Choroid plexus epithelial cell (primary cell): ENCODE measurements around the gene PLXNA2.

Experiments used
- DNase-seq: peaks from one replicate; pipeline ENCODE4 v3.0.0-alpha.2; 2010; ENCODE audit warnings: low read depth
- H3K4me3 ChIP-seq: 2 replicates; pipeline ENCODE4 v1.5.1; 2011; ENCODE audit warnings: low read depth, mild to moderate bottlenecking, control low read depth, low read length, moderate library complexity
- TF ChIP-seq, protein P1 (sequence below): conservative IDR thresholded peaks from 2 replicates; pipeline ENCODE4 v1.5.1; 2011; ENCODE audit warnings: low read depth, mild to moderate bottlenecking, control low read depth, inconsistent platforms, low read length, moderate library complexity

PLXNA2 gene

DNA sequence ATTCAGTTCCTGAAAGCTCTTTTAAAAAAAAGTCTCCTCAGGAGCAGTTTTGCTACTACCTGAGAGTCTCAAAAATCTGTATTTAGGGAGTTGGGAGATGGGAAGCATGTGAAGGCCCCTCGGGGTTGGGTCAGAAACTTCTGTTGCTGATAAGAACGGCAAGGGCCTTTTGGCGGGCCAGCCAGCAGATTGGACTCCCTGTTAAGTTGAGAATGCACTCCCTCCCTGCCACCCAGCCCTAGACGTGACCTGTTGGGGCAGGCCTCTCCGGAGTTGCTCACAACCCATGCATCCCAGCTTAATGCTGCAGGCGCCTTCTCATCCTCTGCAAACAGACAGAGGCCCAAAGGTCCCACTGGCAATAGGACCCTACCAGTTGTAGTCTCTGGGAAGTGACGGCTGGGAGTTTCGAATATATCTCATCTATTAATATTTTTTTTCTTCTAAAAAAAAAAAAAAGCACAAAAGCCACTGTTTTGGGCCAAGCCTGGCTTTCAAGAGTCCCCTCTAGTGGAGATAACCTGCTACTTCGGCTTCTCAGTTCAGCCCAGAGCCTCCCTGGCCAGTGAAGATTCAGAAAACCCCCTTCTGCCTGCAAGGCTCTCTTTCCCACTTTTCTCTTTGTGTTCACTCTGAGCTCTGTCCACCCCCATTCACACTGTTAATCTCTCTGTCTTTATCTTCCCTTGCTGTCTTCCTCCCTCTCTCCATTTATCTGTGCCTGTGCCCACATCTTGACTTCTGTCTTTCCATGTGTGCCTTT is 5.3 kb downstream of the PLXNA2 start:
- TF ChIP-seq, protein P1, sequence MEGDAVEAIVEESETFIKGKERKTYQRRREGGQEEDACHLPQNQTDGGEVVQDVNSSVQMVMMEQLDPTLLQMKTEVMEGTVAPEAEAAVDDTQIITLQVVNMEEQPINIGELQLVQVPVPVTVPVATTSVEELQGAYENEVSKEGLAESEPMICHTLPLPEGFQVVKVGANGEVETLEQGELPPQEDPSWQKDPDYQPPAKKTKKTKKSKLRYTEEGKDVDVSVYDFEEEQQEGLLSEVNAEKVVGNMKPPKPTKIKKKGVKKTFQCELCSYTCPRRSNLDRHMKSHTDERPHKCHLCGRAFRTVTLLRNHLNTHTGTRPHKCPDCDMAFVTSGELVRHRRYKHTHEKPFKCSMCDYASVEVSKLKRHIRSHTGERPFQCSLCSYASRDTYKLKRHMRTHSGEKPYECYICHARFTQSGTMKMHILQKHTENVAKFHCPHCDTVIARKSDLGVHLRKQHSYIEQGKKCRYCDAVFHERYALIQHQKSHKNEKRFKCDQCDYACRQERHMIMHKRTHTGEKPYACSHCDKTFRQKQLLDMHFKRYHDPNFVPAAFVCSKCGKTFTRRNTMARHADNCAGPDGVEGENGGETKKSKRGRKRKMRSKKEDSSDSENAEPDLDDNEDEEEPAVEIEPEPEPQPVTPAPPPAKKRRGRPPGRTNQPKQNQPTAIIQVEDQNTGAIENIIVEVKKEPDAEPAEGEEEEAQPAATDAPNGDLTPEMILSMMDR = peak; percentile 88
- DNase-seq = peak; percentile 83
- H3K4me3 ChIP-seq = peak overlapping the region; percentile 25

DNA sequence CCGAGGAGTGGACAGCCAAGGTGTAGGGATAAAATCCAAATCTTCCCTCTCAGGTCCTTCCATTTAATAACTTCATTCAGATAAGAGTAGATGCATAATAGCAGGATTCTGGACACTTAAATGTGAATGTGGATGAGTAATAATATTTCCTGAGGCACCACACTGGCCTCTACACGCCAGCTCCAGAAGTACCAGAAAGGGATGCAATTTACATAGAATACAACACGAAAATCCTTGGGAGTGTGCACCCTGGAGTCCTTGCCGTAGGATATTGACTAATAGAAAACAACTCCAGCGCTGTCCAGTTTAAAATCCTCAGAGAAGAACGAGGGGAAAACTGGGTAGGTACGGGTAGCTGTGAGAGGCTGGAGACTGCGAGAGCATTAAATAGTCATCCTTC is 6.9 kb downstream of the PLXNA2 start:
- H3K4me3 ChIP-seq = no peak overlapping the region
- peak; percentile 54 for DNase-seq
- TF ChIP-seq, protein P1 = peak; percentile 32

DNA sequence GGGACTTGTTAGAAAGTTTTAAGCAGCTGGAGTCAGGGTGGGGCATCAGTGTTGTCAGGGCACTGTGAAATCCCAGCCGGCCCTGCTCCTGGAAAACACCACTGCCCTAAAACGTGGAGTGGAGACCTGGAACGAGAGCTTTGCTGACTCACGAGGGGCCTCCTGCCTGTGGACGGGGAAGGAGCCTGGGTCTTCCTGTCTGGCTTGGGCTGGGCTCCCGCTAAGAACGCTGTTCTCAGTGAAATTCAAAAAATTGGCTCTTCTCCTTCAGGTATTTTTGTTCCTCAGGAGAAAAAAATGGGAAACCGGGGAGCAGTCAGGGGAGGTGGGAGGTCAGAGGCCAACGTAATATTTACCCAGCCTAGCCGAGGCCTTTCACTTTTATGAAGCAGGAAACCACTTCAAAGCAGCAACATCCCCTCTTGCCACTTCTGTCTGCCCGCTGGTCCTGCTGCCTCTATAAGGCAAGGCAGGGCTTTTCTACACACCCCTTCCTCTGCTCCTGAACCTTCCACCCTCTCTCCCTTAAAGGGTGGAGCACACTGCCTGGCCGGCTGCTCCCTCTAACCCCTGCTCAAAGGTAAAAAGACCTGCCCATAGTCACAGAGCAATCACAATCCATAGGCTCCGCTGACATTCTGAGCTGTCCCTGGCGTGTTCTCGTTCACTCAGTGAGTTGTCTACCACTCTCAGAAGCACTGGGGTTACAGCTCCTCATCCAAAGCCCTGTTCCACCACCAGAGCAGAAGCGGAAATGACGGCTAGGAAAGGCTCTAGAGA is 8.0 kb downstream of the PLXNA2 start:
- TF ChIP-seq, protein P1 = peak; percentile 18
- no peak overlapping the region for H3K4me3 ChIP-seq
- peak; percentile 82 for DNase-seq

DNA sequence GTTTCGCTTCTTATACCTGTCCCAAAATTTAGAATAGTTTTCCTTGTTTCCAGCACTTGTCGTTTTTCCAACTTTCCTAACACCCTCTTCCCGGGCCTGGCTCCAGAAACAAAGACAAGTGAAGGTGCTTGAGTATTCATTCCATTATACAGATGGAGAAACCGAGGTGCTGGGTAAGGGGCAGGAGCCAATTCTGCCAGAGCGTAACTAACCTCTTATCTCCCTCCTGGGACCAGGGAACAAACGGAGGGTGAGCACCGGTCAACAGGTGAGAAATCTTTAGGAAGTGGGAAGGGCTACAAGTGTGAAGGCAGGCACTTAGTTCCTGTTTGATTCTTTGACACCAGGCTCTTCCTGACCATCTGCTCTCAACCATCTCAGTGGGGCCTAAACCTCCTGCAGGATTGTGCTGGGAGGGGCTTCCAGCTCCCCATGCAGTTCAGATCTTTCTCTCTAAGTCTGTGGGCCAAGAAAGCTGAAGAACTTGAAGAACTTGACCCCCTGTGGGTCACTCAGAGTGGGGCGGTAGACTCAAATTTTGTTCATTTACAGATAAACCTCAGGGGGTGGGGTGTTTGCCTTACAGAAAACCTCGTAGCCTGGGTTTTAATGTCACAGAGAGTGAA is 8.7 kb downstream of the PLXNA2 start:
- TF ChIP-seq, protein P1 = no peak
- no peak for DNase-seq
- H3K4me3 ChIP-seq = no peak overlapping the region

DNA sequence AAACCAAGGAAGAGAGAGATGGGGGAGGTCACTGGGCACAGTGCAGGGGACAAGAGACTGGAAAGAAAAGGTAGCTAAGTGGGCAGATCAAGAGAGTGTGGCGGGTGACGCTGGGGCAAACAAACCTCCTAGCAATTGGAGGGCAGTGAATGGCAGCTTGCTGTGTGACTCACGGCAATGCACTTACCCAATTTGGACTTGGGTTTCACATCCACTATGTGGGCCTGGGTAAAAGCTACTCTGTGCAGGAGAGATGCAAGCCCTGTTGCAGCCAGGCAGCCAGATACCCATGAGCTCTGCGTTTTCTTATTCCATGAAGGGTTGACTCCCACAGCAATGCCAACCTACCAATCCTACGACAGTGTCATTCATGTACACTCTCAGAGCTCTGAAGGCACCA is 9.5 kb downstream of the PLXNA2 start:
- H3K4me3 ChIP-seq = no peak overlapping the region
- no peak for DNase-seq
- TF ChIP-seq, protein P1 = no peak

DNA sequence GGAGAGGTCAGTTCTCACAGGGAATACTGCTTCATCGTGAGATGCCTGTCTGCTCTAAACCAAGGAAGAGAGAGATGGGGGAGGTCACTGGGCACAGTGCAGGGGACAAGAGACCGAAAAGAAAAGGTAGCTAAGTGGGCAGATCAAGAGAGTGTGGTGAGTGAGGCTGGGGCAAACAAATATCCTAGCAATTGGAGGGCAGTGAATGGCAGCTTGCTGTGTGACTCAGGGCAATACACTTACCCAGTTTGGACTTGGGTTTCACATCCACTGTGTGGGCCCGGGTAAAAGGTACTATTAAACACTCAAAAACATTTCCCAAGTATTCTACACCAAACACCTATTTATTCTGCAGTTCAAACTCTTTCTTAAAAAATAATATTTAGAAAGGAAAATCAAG is 10.2 kb downstream of the PLXNA2 start:
- H3K4me3 ChIP-seq = no peak overlapping the region
- TF ChIP-seq, protein P1 = no peak
- DNase-seq = no peak
